NOMO-1 (cell line): ENCODE results near the gene ANKEF1.

Experiments used
- DNase-seq, 2 experiments: peaks; one replicate each; lab custom pipeline; 2025; ENCODE audit not compliant: unreplicated experiment in 2 of 2; lab: John Stamatoyannopoulos, UW

ANKEF1 gene

GRCh38 chr20:10077886-10078285 is 43.1 kb downstream of the ANKEF1 start:
- DNase-seq: no peak

GRCh38 chr20:10078403-10078802 is 43.6 kb downstream of the ANKEF1 start:
- DNase-seq: no peak

GRCh38 chr20:10079964-10080363 is 45.2 kb downstream of the ANKEF1 start:
- DNase-seq: no peak

GRCh38 chr20:10080574-10080973 is 45.8 kb downstream of the ANKEF1 start:
- no peak for DNase-seq

GRCh38 chr20:10089871-10090587 is 55.2 kb downstream of the ANKEF1 start:
- no peak for DNase-seq

GRCh38 chr20:10090588-10091166 is 55.9 kb downstream of the ANKEF1 start:
- DNase-seq: peak; percentile 21 to 42

- DNase-seq: no peak
These were observed 58.4 kb downstream of the ANKEF1 start for GRCh38 chr20:10093087-10093591.

GRCh38 chr20:10094566-10095173 is 59.9 kb downstream of the ANKEF1 start:
- DNase-seq: no peak

- no peak for DNase-seq
These were observed 62.0 kb downstream of the ANKEF1 start for GRCh38 chr20:10096790-10097189.

GRCh38 chr20:10105046-10105445 is 70.3 kb downstream of the ANKEF1 start:
- DNase-seq: no peak
